ENCODE data around the gene GRHL1.
"Not testable (repeated sequence)": the region's sequence is repeated elsewhere in the genome, so short reads cannot be mapped to it uniquely, and the experiment has no call there.

The GRHL1 gene

DNA sequence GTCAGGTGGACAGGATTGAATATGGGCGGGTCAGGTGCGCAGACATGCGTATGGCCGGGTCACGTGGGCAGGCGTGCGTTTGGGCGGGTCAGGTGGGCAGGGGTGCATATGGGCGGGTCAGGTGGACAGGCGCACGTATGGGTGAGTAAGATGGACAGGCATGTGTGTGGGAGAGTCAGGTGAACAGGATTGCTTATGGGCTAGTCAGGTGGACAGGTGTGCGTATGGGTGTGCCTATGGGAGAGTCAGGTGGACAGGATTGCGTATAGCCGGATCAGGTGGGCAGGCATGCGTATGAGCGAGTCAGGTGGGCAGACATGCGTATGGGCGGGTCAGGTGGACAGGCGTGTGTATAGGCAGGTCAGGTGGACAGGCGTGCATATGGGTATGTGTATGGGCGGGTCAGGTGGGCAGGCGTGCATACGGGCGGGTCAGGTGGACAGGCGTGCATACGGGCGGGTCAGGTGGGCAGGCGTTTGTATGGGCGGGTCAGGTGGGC is 61.5 kb downstream of the GRHL1 start:
- no peak for TF ChIP-seq JUND (IDR thresholded peaks at IDR 0.05; ENCODE audit: low read depth)
- in situ Hi-C loops (cut with HindIII; ENCODE audit: low pct_unique_long_range_greater_than_20kb, low sequenced_read_pairs), result no loop called here
- no peak for DNase-seq (ENCODE audit: low read depth in 1 of 2, low spot score in 1 of 2)

DNA sequence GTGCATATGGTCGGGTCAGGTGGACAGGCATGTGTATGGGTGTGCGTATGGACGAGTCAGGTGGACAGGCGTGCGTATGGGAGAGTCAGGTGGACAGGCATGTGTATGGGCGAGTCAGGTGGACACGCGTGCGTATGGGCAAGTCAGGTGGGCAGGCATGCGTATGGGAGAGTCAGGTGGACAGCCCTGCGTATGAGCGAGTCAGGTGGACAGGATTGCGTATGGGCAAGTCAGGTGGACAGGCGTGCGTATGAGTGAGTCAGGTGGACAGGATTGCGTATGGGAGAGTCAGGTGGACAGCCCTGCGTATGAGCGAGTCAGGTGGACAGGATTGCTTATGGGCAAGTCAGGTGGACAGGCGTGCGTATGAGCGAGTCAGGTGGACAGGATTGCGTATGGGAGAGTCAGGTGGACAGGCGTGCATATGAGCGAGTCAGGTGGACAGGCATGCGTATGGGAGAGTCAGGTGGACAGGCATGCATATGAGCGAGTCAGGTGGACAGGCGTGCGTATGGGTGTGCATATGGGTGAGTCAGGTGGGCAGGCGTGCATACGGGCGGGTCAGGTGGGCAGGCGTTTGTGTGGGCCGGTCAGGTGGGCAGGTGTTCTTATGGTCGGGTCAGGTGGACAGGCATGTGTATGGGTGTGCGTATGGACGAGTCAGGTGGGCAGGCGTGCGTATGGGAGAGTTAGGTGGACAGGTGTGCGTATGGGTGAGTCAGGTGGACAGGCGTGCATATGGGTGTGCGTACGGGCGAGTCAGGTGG is 62.3 kb downstream of the GRHL1 start:
- in situ Hi-C loops (cut with HindIII; ENCODE audit: low pct_unique_long_range_greater_than_20kb, low sequenced_read_pairs); DNase-seq (ENCODE audit: low read depth in 1 of 2, low spot score in 1 of 2): not testable (repeated sequence)

DNA sequence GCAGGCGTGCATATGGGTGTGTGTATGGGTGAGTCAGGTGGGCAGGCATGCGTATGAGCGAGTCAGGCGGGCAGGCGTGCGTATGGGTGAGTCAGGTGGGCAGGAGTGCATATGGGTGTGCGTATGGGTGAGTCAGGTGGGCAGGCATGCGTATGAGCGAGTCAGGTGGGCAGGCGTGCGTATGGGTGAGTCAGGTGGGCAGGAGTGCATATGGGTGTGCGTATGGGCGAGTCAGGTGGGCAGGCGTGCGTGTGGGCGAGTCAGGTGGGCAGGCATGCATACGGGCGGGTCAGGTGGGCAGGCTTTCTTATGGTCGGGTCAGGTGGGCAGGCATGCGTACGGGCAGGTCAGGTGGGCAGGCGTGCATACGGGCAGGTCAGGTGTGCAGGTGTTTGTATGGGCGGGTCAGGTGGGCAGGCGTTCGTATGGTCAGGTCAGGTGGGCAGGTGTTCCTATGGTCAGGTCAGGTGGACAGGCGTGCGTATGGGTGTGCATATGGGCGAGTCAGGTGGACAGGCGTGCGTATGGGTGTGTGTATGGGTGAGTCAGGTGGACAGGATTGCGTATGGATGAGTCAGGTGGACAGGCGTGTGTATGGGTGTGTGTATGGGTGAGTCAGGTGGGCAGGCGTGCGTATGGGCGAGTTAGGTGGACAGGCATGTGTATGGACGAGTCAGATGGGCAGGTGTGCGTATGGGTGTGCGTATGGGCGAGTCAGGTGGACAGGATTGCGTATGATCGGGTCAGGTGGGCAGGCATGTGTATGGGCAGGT is 63.1 kb downstream of the GRHL1 start:
- no peak for DNase-seq (ENCODE audit: low read depth in 1 of 2, low spot score in 1 of 2)
- TF ChIP-seq JUND (IDR thresholded peaks at IDR 0.05; ENCODE audit: low read depth), result no peak
- in situ Hi-C loops (cut with HindIII; ENCODE audit: low pct_unique_long_range_greater_than_20kb, low sequenced_read_pairs), result no loop called here

DNA sequence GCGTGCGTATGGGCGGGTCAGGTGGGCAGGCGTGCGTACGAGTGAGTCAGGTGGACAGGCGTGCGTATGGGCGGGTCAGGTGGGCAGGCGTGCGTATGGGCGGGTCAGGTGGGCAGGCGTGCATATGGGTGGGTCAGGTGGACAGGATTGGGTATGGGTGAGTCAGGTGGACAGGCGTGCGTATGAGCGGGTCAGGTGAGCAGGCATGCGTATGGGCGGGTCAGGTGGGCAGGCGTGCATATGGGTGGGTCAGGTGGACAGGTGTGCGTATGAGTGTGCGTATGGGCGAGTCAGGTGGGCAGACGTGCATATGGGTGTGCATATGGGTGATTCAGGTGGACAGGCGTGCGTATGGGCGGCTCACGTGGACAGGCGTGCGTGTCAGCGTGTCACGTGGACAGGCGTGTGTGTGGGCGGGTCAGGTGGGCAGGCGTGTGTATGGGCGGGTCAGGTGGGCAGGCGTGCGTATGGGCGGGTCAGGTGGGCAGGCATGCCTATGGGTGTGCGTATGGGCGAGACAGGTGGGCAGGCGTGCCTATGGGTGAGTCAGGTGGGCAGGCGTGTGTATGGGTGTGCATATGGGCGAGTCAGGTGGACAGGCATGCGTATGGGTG is 64.0 kb downstream of the GRHL1 start:
- DNase-seq (ENCODE audit: low read depth in 1 of 2, low spot score in 1 of 2); in situ Hi-C loops (cut with HindIII; ENCODE audit: low pct_unique_long_range_greater_than_20kb, low sequenced_read_pairs): not testable (repeated sequence)

DNA sequence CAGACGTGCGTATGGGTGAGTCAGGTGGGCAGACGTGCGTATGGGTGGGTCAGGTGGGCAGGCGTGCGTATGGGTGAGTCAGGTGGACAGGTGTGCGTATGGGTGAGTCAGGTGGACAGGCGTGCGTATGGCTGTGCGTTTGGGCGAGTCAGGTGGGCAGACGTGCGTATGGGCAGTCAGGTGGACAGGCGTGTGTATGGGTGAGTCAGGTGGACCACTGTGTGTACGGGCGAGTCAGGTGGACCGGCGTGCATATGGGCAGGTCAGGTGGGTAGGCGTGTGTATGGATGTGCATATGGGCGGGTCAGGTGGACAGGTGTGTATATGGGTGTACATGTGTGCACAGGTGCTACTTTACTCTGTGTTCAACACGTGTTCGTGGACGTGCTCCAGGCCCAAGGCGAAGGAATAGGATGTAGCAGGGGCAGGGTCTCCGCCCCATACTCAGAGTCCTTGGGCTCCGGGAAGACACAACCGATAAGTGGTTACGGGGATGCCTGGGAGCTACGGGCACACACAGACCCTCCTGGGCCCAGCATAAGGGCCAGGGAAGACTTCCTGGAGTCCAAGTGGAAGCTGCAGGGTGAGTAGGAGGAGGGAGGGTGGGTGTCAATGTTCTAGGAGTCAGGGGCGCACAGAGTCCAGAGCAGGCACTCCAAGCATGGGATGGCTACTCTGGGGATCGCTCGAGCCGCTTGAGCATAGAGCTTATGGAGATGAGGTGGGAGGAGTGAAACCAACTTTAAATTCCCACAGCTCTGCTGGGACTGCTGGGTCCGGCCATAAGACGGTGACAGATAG is 64.7 kb downstream of the GRHL1 start:
- no peak for DNase-seq (ENCODE audit: low read depth in 1 of 2, low spot score in 1 of 2)
- no peak for TF ChIP-seq JUND (IDR thresholded peaks at IDR 0.05; ENCODE audit: low read depth)
- in situ Hi-C loops (cut with HindIII; ENCODE audit: low pct_unique_long_range_greater_than_20kb, low sequenced_read_pairs), result no loop called here

DNA sequence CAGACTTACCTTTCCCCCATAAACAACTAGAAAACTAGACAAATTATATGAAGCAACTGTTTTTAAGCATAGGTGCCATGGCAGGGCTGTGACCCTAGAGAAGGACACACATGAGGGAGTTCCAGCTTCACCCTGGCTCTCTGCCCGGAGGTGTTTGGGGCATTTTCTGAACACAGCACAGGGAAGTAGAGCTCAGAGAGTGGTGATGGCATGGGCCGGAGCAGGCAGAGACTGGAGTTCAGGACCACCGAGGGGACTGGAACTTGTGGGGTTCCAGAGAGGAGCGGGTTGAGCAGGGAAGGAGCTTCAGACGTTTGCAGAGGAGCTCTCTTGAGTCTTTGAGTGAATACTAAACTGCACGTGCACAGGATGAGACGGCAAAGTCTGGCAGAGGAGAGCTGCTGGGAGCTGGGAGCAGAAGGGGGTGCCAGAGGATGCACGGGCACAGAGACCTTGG is 65.3 kb downstream of the GRHL1 start:
- no peak for TF ChIP-seq JUND (IDR thresholded peaks at IDR 0.05; ENCODE audit: low read depth)
- in situ Hi-C loops (cut with HindIII; ENCODE audit: low pct_unique_long_range_greater_than_20kb, low sequenced_read_pairs), result no loop called here
- DNase-seq (ENCODE audit: low read depth in 1 of 2, low spot score in 1 of 2), result no peak

DNA sequence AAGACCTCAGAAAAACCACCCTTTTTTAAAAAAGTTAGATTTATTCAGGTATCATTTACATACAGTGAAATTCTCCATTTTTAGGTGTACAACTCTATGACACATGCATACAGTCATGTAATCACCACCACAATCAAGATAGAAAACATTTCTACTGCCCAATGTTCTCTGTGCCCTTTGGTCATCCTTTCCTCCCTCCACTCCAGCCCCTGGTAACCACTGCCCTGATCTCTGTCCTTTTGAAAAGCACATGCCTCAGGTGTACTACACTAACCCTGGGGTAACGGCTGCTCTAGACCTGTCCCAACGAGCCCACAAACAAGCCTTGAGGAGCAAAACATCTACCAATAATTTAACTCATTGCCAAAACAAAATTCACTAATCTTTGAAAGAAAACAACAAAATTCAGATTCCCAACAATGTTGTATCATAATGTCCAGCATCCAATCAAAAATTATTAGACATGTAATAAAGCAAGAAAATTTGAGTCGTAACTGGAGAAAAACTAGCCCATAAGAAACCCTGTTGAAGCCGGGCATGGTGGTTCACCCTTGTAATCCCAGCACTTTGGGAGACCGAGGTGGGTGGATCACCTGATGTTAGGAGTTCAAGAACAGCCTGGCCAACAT is 65.9 kb downstream of the GRHL1 start:
- no peak for DNase-seq (ENCODE audit: low read depth in 1 of 2, low spot score in 1 of 2)
- in situ Hi-C loops (cut with HindIII; ENCODE audit: low pct_unique_long_range_greater_than_20kb, low sequenced_read_pairs), result no loop called here
- TF ChIP-seq JUND (IDR thresholded peaks at IDR 0.05; ENCODE audit: low read depth), result no peak

DNA sequence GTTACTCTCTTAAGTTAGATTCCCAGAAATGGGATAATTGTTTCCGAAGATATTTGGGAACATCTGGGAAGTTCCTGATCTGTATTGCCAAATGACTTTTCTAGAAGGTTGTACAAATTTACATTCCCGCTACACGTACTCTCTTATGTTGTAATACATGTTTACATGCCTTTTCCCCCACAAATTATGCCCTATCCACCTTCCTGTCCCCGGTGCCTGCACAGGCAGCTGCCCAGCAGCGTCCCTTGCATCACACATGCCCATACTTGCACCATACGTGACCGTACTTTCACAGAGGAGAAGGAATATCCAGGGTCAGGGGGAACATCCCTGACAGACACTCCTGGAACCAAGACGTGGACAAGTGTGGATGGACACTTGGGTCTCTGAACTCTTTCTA is 67.7 kb downstream of the GRHL1 start:
- no peak for TF ChIP-seq JUND (IDR thresholded peaks at IDR 0.05; ENCODE audit: low read depth)
- DNase-seq (ENCODE audit: low read depth in 1 of 2, low spot score in 1 of 2), result no peak
- in situ Hi-C loops (cut with HindIII; ENCODE audit: low pct_unique_long_range_greater_than_20kb, low sequenced_read_pairs), result no loop called here

DNA sequence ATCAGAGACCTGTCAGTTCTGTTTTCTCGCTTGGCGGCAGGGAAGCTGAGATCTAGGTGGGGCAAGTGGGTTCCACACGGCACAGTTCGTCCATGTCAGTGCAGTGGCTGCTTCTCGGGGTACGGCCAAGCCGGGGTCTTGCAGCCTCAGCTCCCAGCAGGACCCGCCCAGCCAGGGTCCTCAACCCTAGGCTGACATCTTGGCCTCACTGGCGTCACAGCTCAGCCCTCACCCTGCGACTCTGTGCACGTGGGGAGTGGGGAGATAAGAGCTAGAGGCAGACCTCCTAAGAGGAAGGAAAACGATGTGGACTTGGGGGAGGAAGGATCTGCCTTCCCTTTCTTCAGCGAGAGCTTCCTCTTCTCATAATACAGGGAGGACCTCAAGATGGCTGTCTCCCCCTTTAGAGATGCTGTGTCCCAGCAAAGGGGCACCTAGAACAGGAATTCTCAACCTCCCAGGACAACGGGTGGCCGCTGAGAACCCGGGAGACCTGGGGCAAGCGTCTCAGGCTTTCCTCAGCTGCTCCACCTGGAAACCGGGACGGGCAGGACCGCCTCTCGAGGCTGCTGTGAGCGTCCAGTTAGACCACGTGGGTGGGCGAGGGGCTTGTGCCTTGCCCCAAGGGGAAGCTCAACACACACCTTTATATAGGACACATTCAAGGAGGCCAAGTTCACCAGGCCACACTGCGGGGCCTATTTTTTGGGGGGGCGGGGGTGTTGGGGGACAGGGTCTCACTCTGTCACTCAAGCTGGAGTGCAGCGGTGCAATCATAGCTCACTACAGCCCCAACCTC is 68.3 kb downstream of the GRHL1 start:
- in situ Hi-C loops (cut with HindIII; ENCODE audit: low pct_unique_long_range_greater_than_20kb, low sequenced_read_pairs), result no loop called here
- no peak for DNase-seq (ENCODE audit: low read depth in 1 of 2, low spot score in 1 of 2)
- no peak for TF ChIP-seq JUND (IDR thresholded peaks at IDR 0.05; ENCODE audit: low read depth)

DNA sequence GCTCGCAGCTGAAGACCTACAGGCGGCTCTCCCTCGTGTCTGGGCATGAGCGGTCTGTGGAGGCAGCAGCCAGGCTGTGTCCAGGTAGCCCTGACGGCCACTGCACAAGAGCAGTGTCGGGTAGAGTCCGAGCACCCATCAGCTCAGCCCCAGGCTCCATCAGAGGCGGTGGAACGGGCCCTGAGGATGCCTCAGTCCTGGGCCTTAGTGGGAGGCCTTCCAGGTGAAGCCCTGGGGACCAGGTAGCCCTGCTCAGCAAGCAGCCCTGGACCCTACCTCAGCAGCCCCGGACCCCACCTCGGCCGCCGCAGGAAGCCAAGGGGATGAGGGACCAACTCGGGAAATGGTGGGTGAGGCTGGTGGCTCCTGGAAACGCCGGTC is 70.5 kb downstream of the GRHL1 start:
- DNase-seq (ENCODE audit: low read depth in 1 of 2, low spot score in 1 of 2), result no peak
- no peak for TF ChIP-seq JUND (IDR thresholded peaks at IDR 0.05; ENCODE audit: low read depth)
- in situ Hi-C loops (cut with HindIII; ENCODE audit: low pct_unique_long_range_greater_than_20kb, low sequenced_read_pairs), result no loop called here

DNA sequence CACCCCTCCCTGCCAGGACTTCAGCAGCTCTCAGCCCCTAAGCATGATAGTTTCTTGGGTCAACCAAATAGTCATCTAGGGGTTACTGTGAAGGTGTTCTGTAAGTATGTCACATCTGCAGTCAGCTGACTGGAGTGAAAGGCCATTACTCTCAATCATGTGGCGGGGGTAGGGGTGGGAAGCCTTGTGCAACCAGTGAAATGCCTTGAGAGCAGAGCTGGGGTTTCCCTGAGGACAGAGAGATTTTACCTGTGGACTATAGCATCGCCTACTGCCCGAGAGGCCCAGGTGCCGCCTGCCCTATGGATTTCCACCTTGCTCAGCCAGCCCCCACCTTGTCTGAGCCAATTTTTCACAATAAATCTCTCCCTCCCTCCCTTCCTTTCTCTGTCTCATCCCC is 71.0 kb downstream of the GRHL1 start:
- in situ Hi-C loops (cut with HindIII; ENCODE audit: low pct_unique_long_range_greater_than_20kb, low sequenced_read_pairs), result no loop called here
- no peak for DNase-seq (ENCODE audit: low read depth in 1 of 2, low spot score in 1 of 2)
- TF ChIP-seq JUND (IDR thresholded peaks at IDR 0.05; ENCODE audit: low read depth), result no peak

All from T47D (cell line).